Measurements from ENCODE around the gene XPR1.

The XPR1 gene

GRCh38 chr1:180691322-180691913 is 59.6 kb downstream of the XPR1 start:
- H3K4me1 ChIP-seq (ENCODE audit: low read length) = no peaks in the 10 kb centered on the region
- H3K36me3 ChIP-seq (replicated peaks; ENCODE audit: low read depth, low read length) = no peaks in the 10 kb centered on the region
- H2AFZ ChIP-seq (ENCODE audit: low read depth, low read length) = no peak overlapping the region
- H3K4me3 ChIP-seq (ENCODE audit: low read length) = no peak overlapping the region
- no peaks in the 10 kb centered on the region for H3K27me3 ChIP-seq (ENCODE audit: low read depth, low read length)
- H3K79me2 ChIP-seq (ENCODE audit: low read length) = peaks cover 5% of the 10 kb centered on the region; the same call in 1 of the 2 replicates
- H3K4me2 ChIP-seq (ENCODE audit: low read length) = no peak overlapping the region
- H3K9ac ChIP-seq (ENCODE audit: low read length) = no peak overlapping the region
- H3K27ac ChIP-seq (ENCODE audit: low read length) = no peak overlapping the region
- H4K20me1 ChIP-seq (ENCODE audit: insufficient read depth, low read length) = no peaks in the 10 kb centered on the region
- H3K9me3 ChIP-seq (ENCODE audit: insufficient read depth, low read length) = no peaks in the 10 kb centered on the region
- TF ChIP-seq, protein P1, sequence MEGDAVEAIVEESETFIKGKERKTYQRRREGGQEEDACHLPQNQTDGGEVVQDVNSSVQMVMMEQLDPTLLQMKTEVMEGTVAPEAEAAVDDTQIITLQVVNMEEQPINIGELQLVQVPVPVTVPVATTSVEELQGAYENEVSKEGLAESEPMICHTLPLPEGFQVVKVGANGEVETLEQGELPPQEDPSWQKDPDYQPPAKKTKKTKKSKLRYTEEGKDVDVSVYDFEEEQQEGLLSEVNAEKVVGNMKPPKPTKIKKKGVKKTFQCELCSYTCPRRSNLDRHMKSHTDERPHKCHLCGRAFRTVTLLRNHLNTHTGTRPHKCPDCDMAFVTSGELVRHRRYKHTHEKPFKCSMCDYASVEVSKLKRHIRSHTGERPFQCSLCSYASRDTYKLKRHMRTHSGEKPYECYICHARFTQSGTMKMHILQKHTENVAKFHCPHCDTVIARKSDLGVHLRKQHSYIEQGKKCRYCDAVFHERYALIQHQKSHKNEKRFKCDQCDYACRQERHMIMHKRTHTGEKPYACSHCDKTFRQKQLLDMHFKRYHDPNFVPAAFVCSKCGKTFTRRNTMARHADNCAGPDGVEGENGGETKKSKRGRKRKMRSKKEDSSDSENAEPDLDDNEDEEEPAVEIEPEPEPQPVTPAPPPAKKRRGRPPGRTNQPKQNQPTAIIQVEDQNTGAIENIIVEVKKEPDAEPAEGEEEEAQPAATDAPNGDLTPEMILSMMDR (IDR thresholded peaks at IDR 0.05; ENCODE audit: low read depth, low read length) = no peak

GRCh38 chr1:180693564-180694244 is 61.9 kb downstream of the XPR1 start:
- TF ChIP-seq, protein P1 (IDR thresholded peaks at IDR 0.05; ENCODE audit: low read depth, low read length) = no peak
- TF ChIP-seq EZH2phosphoT487 (IDR thresholded peaks at IDR 0.05; ENCODE audit: low read depth) = no peak
- H3K9me3 ChIP-seq (ENCODE audit: insufficient read depth, low read length) = peaks cover 11% of the 10 kb centered on the region; the same call in 1 of the 2 replicates
- H3K27ac ChIP-seq (ENCODE audit: low read length) = no peak overlapping the region
- H4K20me1 ChIP-seq (ENCODE audit: insufficient read depth, low read length) = no peaks in the 10 kb centered on the region
- no peak overlapping the region for H3K4me3 ChIP-seq (ENCODE audit: low read length)
- peaks cover 8% of the 10 kb centered on the region; the same call in 1 of the 2 replicates for H3K79me2 ChIP-seq (ENCODE audit: low read length)
- no peak overlapping the region for H3K4me2 ChIP-seq (ENCODE audit: low read length)
- no peak overlapping the region for H2AFZ ChIP-seq (ENCODE audit: low read depth, low read length)
- H3K36me3 ChIP-seq (replicated peaks; ENCODE audit: low read depth, low read length) = peaks cover 8% of the 10 kb centered on the region
- no peaks in the 10 kb centered on the region for H3K4me1 ChIP-seq (ENCODE audit: low read length)
- no peaks in the 10 kb centered on the region for H3K27me3 ChIP-seq (ENCODE audit: low read depth, low read length)
- H3K9ac ChIP-seq (ENCODE audit: low read length) = no peak overlapping the region

- TF ChIP-seq EZH2phosphoT487 (IDR thresholded peaks at IDR 0.05; ENCODE audit: low read depth) = no peak
- TF ChIP-seq, protein P1 (IDR thresholded peaks at IDR 0.05; ENCODE audit: low read depth, low read length) = no peak
- Histone ChIP-seq H3K4me1 (ENCODE audit: low read length) (no peaks in the 10 kb centered on the region), H3K27ac (ENCODE audit: low read length) (no peak overlapping the region), H3K4me3 (ENCODE audit: low read length) (no peak overlapping the region), H3K27me3 (ENCODE audit: low read depth, low read length) (no peaks in the 10 kb centered on the region), H3K79me2 (ENCODE audit: low read length) (peaks cover 9% of the 10 kb centered on the region; the same call in 1 of the 2 replicates), H4K20me1 (ENCODE audit: insufficient read depth, low read length) (no peaks in the 10 kb centered on the region), H2AFZ (ENCODE audit: low read depth, low read length) (no peak overlapping the region), H3K4me2 (ENCODE audit: low read length) (no peak overlapping the region), H3K36me3 (replicated peaks; ENCODE audit: low read depth, low read length) (peaks cover 9% of the 10 kb centered on the region), H3K9ac (ENCODE audit: low read length) (no peak overlapping the region), H3K9me3 (ENCODE audit: insufficient read depth, low read length) (peaks cover 14% of the 10 kb centered on the region; the same call in 1 of the 2 replicates)
Observed at GRCh38 chr1:180695282-180695681, 63.5 kb downstream of the XPR1 start.

GRCh38 chr1:180696361-180696760 is 64.5 kb downstream of the XPR1 start:
- Histone ChIP-seq H3K36me3 (replicated peaks; ENCODE audit: low read depth, low read length) (peaks cover 9% of the 10 kb centered on the region), H4K20me1 (ENCODE audit: insufficient read depth, low read length) (no peaks in the 10 kb centered on the region), H3K27me3 (ENCODE audit: low read depth, low read length) (no peaks in the 10 kb centered on the region), H3K4me2 (ENCODE audit: low read length) (no peak overlapping the region), H3K9ac (ENCODE audit: low read length) (no peak overlapping the region), H3K4me1 (ENCODE audit: low read length) (no peaks in the 10 kb centered on the region), H3K27ac (ENCODE audit: low read length) (no peak overlapping the region), H3K4me3 (ENCODE audit: low read length) (no peak overlapping the region), H3K79me2 (ENCODE audit: low read length) (peaks cover 9% of the 10 kb centered on the region; the same call in 1 of the 2 replicates), H3K9me3 (ENCODE audit: insufficient read depth, low read length) (peaks cover 14% of the 10 kb centered on the region; the same call in 1 of the 2 replicates), H2AFZ (ENCODE audit: low read depth, low read length) (no peak overlapping the region)
- no peak for TF ChIP-seq EZH2phosphoT487 (IDR thresholded peaks at IDR 0.05; ENCODE audit: low read depth)
- TF ChIP-seq, protein P1 (IDR thresholded peaks at IDR 0.05; ENCODE audit: low read depth, low read length) = no peak
